ENCODE results near the gene FOXRED2. TPM values are rescaled to one million over a fixed set of nuclear protein-coding genes. Genes with fewer than 3 reads are reported as not detected.
"Not testable (repeated sequence)": the region's sequence is repeated elsewhere in the genome, so short reads cannot be mapped to it uniquely, and the experiment has no call there.

Gene FOXRED2
- 10 to 100 TPM; 13.8 to 20.6 TPM for total RNA-seq

DNA sequence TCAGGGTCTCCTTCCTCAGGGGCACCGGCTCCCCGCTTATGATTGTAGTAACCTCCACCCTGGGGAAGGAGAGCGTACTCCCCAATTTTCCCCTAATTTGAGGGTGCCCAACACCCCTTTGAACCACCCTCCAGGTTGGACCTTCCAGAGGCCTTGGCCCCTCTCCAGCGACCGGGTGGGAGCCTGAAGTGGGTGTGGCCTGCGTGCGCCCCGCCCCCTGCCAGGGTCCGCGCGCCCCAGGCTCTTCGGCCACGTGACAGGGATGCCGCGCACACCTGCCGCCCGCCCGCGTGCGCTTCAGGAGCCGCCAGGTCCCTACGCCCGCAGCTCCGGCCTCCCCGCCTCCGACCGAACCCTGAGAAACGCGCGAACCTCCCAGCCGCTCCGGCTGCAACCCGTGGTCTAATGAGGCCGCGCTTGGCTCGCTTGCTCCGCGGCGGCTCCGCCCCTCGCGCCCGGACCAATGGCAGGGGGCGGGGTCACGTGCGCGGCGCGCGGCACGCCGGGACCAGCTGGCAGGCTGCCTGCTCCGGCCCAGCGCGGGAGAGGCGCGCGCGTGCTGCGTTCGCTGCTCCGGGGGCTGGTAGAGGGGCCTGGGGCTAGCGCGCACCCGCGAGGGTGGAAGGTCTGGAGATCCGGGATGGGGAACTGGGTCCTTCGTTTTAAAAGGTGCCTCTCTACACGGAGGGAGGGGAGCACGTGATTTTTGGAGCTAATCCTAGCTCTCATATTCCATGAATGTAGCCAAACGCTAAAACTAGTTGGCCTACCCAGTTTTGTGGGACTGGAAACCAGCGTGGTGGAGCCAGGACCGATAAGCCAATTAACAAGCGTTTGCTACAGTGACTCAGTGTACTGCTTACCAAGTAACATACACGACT, at the start of gene FOXRED2:
FOXRED2 (minus strand) TSS at position 404 of the 881 bp plus-strand sequence. CDS start 618 bp downstream, outside the sequence.
- ATAC-seq (peak; percentile 94 to 95), DNase-seq (ENCODE audit: low spot score in 2 of 2) (peak; percentile 91 to 92)
- peaks cover 0 to 4% of the 10 kb centered on the region in 2 donors for H3K9me3 Mint-ChIP-seq
- H3K27ac Mint-ChIP-seq, result peak within 1 kb of the TSS; percentile 5 to 47
- H3K36me3 Mint-ChIP-seq, result peaks cover 7 to 21% of the 10 kb centered on the region in 2 donors

DNA sequence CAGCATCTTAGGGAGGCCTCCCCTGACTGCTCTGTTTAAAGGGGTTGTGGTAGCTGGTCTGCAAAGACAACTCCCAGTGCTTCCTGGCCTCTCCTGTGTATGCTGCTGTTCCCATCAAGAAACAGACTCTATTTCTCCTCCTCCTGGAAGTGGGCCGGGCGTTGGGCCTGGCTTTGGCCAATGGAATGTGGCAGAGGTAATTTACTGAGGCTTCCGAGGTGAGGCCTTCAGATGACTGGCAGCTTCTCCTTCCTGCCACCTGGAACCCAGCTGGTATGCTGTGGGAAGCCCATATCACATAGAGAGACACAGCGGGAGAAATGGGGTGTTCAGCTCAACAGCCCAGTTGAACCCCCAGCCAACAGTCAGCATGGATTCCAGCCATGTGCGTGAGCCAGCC, 47.3 kb upstream of the FOXRED2 start:
- DNase-seq (ENCODE audit: low spot score in 2 of 2) (no peak), ATAC-seq (no peak)
- Mint-ChIP-seq H3K27ac (peak overlapping the region; percentile 36 to 72), H3K9me3 (no peaks in the 10 kb centered on the region), H3K36me3 (no peaks in the 10 kb centered on the region)

DNA sequence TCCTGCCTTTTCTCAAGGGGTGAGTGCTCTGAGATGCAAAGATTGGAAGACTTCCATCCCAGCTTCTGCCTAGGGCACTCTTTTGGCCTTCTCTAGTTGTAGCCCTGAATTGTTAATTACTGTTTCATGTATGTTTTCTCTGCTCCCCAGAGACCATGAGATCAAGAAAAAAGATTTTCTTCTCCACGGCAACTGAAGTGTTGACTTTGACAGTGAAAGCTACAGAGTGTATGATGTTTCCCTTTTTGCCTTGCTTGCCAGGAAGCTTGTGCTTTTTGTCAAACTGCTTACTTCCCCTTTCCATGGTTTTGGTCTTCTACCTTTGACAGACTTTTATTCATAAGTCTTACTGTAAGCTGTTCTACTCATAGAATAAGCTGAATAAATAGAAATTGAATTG, 45.4 kb upstream of the FOXRED2 start:
- Mint-ChIP-seq H3K9me3 (no peaks in the 10 kb centered on the region), H3K36me3 (no peaks in the 10 kb centered on the region), H3K27ac (no peak overlapping the region)
- DNase-seq (ENCODE audit: low spot score in 2 of 2) (no peak), ATAC-seq (no peak)

DNA sequence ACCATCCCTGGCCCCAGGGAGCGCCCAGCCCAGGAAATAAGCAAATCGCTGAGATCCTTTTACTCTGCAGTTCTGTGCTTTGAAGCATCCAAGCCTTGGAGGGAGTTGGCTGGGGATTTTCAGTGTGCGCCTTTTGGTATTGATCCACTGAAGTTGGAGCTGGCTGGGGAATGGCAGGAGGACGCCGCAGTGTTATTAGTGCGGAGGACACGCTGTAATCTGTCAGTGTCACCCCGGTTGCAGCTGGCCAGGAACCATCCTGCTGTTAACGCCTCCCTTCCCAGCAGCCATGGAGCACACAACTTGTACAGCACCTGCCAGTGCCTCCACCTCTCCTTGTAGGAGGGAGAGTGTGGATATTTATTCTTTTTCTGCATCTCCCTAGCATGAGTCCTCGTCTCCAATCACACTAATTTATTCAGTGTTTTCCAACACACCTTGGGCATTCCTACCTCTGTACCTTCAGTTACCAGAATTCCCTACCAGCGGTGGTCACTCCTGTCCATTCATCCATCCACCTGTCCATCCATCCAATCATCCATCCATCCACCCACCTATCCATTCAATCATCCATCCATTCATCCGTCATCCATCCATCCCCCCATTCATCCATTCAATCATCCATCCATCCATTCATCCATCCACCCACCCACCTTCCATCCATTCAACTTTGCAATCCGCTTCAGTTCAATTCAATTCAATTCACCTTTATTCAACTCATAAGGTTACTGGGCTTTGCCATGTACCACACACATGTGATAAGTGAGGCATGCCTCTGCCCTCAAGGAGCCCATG, 44.1 kb upstream of the FOXRED2 start:
- ATAC-seq, result no peak
- Mint-ChIP-seq H3K36me3 (no peaks in the 10 kb centered on the region), H3K9me3 (no peaks in the 10 kb centered on the region), H3K27ac (peak overlapping the region in 1 of 2 donors; percentile 0)
- DNase-seq (ENCODE audit: low spot score in 2 of 2), result no peak

DNA sequence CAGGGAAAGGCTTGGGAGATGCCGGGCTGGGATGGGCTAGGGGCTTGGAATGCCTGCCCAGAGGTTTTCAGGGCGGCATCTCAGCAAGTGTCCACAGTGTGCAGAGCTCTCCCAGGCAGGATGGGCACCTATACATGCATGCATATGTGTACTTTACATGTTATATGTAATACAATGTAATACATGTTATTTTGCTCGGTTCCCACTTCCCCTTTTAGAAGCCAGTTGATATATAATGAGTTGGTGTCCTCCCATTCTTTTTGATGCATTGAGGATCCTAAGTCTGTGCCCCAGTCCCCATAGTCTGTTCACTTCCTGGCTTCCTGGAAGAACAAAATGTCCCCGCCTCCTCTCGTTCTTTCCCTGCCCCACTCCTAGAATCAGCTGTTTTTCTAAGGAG, 42.2 kb upstream of the FOXRED2 start:
- Mint-ChIP-seq H3K27ac (peak overlapping the region in 1 of 2 donors; percentile 17), H3K9me3 (no peaks in the 10 kb centered on the region), H3K36me3 (no peaks in the 10 kb centered on the region)
- DNase-seq (ENCODE audit: low spot score in 2 of 2) (no peak), ATAC-seq (no peak)

DNA sequence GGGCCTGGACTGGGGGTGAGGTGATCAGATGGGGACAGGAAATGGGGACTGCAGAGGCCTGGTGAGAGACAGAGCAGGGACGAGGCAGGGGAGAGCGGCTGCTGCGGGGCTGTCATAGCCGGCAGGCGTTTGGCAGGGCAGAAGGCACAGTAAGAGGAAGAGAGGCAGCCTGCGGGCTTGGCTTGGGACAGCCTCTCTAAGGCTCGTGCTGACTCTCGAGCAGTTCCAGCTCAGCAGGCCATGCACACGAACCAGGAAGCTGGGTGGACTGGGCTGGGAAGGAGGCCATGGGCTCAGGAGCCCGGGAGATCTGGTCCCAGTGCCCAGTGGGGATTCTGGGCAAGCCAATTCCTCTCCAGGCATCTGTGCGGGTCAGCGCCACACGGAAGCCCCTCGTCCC, 41.8 kb upstream of the FOXRED2 start:
- Mint-ChIP-seq H3K9me3 (no peaks in the 10 kb centered on the region), H3K27ac (peak overlapping the region in 1 of 2 donors; percentile 17), H3K36me3 (no peaks in the 10 kb centered on the region)
- no peak for ATAC-seq
- no peak for DNase-seq (ENCODE audit: low spot score in 2 of 2)

DNA sequence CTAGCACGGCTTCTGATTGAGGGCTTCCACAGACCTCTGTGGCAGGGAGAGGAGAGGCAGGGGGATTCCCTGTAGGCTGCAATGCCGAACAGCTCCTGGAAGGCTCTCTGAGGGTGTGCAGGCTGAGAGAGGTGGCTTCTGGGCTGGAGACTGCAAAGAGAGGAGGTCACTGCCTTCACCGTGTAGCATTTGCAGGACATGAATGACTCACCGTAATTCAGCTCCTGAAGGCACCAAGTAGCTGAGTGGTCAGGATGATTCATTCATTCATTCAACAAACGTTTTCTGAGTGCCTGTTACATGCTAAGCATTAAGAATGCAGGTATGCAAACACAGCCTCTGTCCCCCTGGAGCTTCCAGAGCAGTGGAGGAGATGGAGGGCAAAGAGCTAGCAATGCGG, 40.1 kb upstream of the FOXRED2 start:
- DNase-seq (ENCODE audit: low spot score in 2 of 2), result no peak
- ATAC-seq, result peak; percentile 34 to 75
- Mint-ChIP-seq H3K36me3 (no peaks in the 10 kb centered on the region), H3K9me3 (no peaks in the 10 kb centered on the region), H3K27ac (no peak overlapping the region)

DNA sequence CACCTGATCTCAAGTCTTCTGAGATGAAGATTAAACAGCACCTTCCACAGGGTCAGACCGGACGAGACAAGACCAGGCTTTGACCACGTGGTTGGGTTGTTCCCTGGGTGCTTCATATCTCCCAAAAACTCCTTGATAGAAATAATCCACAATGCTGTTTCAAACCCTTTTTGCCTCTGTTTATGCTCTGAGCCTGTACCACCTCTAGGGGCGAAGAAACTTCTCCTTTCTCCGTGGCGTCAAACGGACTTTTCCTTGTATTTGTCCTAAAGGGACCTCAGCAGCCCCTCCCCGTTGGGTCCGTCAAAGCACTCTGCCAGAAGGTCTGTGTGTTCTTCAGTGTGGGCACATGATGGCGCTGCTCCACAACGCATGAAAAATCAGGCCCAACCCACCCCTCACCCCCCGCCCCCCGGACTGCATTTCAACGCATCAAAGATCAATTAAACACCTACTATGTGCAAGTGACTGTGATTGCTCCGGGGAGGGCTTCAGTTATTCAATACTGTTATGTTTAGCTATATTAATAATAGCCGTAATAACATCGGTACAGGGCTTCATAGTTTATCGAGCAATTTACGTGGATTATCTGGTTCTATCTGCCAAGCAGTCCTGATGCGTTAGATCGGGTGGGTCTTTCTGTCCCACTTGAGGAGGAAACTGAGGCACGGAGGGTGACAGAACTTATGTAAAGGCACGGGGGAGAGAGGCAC, 39.4 kb upstream of the FOXRED2 start:
- ATAC-seq, result peak in 1 of 2 donors; percentile 68

DNA sequence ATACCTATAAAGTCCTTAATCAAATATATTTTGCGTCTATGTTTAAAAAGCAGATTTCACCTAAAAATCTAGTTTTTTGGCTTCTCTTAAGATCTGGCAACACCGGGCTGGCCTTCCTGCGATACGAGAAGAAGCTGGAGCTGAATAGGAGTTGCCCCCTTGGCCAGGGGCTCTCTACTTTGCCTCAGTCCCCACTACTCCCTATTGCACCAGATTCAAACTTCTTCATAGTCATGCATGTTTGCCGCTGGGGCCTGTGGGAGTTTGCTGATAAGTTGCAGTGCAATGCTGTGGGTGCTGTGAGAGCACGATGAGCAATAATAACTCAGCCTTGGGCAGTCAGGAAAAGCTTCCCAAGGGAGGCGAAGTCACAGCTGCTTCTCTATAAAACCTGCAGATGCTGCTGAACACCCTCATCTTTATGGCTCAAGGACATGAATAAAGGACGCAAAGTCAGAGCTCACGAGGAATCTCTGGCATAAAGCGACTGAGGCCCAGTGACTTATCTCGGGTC, 37.3 kb upstream of the FOXRED2 start:
- H3K36me3 Mint-ChIP-seq, result no peaks in the 10 kb centered on the region
- no peaks in the 10 kb centered on the region for H3K9me3 Mint-ChIP-seq
- no peak for DNase-seq (ENCODE audit: low spot score in 2 of 2)
- no peak for ATAC-seq
- H3K27ac Mint-ChIP-seq, result no peak overlapping the region

More for the DNA sequence above, 39.4 kb upstream of the FOXRED2 start:
- no peak overlapping the region for H3K27ac Mint-ChIP-seq
- H3K9me3 Mint-ChIP-seq, result no peaks in the 10 kb centered on the region
- peak in 1 of 2 donors; percentile 48 for DNase-seq (ENCODE audit: low spot score in 2 of 2)
- H3K36me3 Mint-ChIP-seq, result no peaks in the 10 kb centered on the region

DNA sequence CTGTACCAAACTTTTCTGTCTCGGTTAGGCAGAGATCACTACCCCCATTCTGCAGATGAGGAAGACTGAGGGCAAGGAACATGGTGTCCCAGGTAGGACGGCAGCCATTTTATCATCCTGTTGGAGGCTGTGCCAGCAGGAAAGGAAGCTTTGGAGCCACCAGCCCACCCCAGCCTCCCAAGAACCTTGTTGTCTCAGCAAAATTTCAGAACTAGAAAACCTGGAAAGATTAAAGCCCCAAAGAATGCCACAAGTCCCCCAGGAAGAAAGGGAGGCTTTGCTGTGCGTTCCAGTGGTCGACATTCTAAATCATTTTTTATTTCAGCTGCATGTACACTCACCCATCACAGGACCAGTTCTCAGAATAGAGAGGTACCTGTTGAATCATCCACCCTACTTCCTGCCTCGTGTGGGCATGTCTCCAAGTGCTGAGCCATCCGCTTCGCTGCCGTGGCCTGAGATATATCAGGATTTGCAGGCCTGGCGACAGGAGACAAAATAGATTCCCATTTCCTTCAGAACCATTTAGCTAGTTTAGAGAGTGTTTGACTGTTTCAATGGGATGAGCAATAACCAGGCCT, 35.1 kb upstream of the FOXRED2 start:
- peak; percentile 96 for ATAC-seq
- no peaks in the 10 kb centered on the region for H3K36me3 Mint-ChIP-seq
- H3K9me3 Mint-ChIP-seq, result no peaks in the 10 kb centered on the region
- H3K27ac Mint-ChIP-seq, result peak overlapping the region; percentile 57 to 86
- DNase-seq (ENCODE audit: low spot score in 2 of 2), result peak; percentile 54 to 64

DNA sequence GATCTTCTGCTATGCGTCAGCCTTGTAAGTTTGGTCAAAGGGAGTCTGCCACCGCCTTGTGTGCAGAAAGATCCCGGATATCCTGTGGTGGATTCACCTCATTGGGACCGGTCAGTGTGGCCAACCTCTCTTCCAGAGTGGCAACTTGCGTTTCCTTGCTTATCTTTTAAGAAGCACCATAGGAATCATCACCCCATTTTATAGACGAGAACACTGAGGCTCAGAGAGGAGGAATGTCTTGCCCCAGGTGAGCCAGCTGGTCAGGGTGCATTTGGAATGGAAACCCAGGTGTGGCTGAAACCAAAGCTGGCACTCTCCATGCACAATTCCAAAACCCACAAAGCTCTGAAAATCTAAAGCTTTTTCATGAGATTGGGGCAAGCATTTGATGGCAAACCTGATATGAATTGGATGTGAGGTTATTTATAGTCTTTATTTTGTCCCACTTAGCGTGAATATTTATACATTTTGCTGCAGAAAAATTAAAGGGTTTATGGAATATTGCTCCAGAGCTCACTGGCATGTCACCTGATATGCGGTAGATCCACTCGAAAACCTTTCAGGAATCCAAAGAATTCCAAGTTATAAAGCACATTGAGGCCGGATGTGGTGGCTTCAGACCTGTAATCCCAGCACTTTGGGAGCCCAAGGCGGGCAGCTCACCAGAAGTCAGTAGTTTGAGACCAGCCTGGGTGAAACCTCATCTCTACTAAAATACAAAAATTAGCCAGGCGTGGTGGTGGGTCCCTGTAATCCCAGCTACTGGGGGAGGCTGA, 34.2 kb upstream of the FOXRED2 start:
- no peak for ATAC-seq

DNA sequence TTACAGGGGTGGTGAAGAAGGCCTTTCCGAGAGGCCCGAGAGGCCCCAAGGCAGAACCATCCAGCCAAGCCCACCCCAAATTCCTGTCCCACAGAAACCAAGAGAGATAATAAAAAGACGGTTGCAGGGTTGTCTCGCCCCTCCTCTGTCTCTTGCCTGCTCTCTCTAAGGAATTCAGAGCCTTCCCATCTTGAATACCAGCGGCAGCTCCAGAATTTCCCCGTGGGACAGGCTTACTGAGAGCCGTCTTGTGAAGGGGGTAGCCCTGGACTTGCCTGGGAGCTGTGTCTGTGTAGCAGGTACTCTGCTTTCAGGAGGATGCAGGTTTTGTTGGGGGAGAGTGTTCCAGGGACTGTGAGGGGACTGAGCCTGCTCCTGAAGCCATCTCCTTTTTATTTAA, 31.7 kb upstream of the FOXRED2 start:
- ATAC-seq, result no peak
- H3K27ac Mint-ChIP-seq, result no peak overlapping the region
- no peaks in the 10 kb centered on the region for H3K36me3 Mint-ChIP-seq

More for the DNA sequence above, 34.2 kb upstream of the FOXRED2 start:
- no peaks in the 10 kb centered on the region for H3K9me3 Mint-ChIP-seq
- H3K27ac Mint-ChIP-seq, result peak overlapping the region; percentile 50 to 86
- H3K36me3 Mint-ChIP-seq, result no peaks in the 10 kb centered on the region
- no peak for DNase-seq (ENCODE audit: low spot score in 2 of 2)

DNA sequence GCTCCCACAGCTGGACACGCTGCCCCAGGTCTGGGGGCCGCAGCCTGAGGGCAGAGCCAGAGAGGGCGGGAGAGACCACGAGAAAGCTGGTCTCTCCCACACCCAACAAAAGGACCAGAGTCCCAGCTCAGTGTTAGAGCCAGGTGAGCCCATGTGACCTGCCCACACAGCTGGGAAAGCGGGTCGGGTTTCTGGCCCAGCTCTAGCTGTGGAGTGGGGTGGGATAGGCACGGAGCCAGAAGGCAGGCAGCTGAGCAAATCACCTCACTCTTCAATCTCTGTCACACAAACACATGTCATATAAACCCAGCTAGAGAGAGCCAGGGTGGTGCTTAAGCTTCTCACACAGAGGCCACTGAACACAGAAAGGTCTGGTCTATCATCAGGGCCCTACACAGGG, 29.9 kb upstream of the FOXRED2 start:
- peaks cover 0 to 5% of the 10 kb centered on the region in 2 donors for H3K9me3 Mint-ChIP-seq
- DNase-seq (ENCODE audit: low spot score in 2 of 2) (no peak), ATAC-seq (no peak)
- no peaks in the 10 kb centered on the region for H3K36me3 Mint-ChIP-seq
- no peak overlapping the region for H3K27ac Mint-ChIP-seq

More for the DNA sequence above, 31.7 kb upstream of the FOXRED2 start:
- DNase-seq (ENCODE audit: low spot score in 2 of 2), result no peak
- no peaks in the 10 kb centered on the region for H3K9me3 Mint-ChIP-seq

DNA sequence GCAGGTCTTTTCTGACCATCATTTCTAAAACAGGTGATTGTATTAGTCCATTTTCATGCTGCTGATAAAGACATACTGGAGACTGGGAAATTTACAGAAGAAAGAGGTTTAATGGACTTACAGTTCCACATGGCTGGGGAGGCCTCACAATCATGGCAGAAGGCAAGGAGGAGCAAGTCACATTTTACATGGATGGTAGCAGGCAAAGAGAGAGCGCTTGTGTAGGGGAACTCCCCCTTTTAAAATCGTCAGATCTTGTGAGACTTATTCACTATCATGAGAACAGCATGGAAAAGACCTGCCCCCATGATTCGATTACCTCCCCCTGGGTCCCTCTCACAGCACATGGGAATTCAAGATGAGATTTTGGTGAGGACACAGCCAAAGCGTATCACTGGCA, 26.5 kb upstream of the FOXRED2 start:
- not testable (repeated sequence) for H3K27ac Mint-ChIP-seq; H3K9me3 Mint-ChIP-seq; ATAC-seq; H3K36me3 Mint-ChIP-seq; DNase-seq (ENCODE audit: low spot score in 2 of 2)

DNA sequence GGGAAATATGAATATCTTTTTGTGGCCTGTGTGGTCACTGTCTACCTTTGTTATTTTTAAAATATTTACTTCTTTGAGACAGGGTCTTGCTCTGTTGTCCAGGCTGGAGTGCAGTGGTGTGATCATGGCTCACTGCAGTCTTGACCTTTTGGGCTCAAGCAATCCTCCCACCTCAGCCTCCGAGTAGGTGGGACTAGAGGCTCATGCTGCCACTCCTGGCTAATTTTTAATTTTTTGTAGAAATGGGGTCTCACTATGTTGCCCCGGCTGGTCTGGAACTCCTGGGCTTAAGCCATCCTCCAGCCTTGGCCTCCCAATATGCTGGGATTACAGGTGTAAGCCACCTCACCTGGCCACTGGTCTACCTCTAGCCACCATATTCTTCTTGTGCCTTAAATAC, 25.6 kb upstream of the FOXRED2 start:
- ATAC-seq (no peak), DNase-seq (ENCODE audit: low spot score in 2 of 2) (no peak)
- Mint-ChIP-seq H3K36me3 (peaks cover 8 to 13% of the 10 kb centered on the region in 2 donors), H3K9me3 (peaks cover 0 to 5% of the 10 kb centered on the region in 2 donors), H3K27ac (no peak overlapping the region)

Measured in activated naive CD4-positive, alpha-beta T cell treated with anti-CD3 and anti-CD28 coated beads, Interleukin-2, amount 50 U/mL, for 72 hours (primary cell).